Smooth muscle cell (in vitro differentiated cells): ENCODE data around the gene SIAH3. TPM values are rescaled to one million over a fixed set of nuclear protein-coding genes. Genes with fewer than 3 reads are reported as not detected.

Experiments used
- DNase-seq: peaks from one replicate; lab custom pipeline; 2025; ENCODE audit not compliant: unreplicated experiment; lab: John Stamatoyannopoulos, UW
- H2AFZ ChIP-seq: fragments of 200-600 bp; sonication (generic); 2 replicates; pipeline ENCODE4 v1.6.0; 2016; ENCODE audit warnings: antibody characterized with exemption, low read depth, mild to moderate bottlenecking
- H3F3A ChIP-seq: fragments of 200-600 bp; sonication (generic); 2 replicates; pipeline ENCODE4 v1.6.0; 2017; ENCODE audit warnings: antibody characterized with exemption, low read depth
- H3K27ac ChIP-seq: fragments of 200-600 bp; sonication (generic); 2 replicates; pipeline ENCODE4 v1.5.1; 2016; ENCODE audit warnings: low read depth, mild to moderate bottlenecking
- H3K27me3 ChIP-seq: fragments of 200-600 bp; sonication (generic); 2 replicates; pipeline ENCODE4 v1.6.1; 2016; ENCODE audit warnings: low read depth, mild to moderate bottlenecking
- H3K36me3 ChIP-seq: fragments of 200-600 bp; sonication (generic); 2 replicates; pipeline ENCODE4 v1.5.1; 2016; ENCODE audit warnings: low read depth
- H3K4me1 ChIP-seq: fragments of 200-600 bp; sonication (generic); 2 replicates; pipeline ENCODE4 v1.5.1; 2016; ENCODE audit warnings: low read depth
- H3K4me2 ChIP-seq: fragments of 200-600 bp; sonication (generic); 2 replicates; pipeline ENCODE4 v1.6.0; 2016; ENCODE audit warnings: mild to moderate bottlenecking
- H3K4me3 ChIP-seq: fragments of 200-600 bp; sonication (generic); 2 replicates; pipeline ENCODE4 v1.5.1; 2016; ENCODE audit warnings: mild to moderate bottlenecking
- H3K79me2 ChIP-seq: fragments of 200-600 bp; sonication (generic); 2 replicates; pipeline ENCODE4 v1.6.0; 2016; ENCODE audit warnings: low read depth, mild to moderate bottlenecking
- H3K9ac ChIP-seq: fragments of 200-600 bp; sonication (generic); 2 replicates; pipeline ENCODE4 v1.6.0; 2016; ENCODE audit warnings: low read depth
- H3K9me3 ChIP-seq: fragments of 200-600 bp; sonication (generic); replicated peaks from 2 replicates; pipeline ENCODE4 v1.5.1; 2016; ENCODE audit warnings: low read depth
- H4K20me1 ChIP-seq: fragments of 200-600 bp; sonication (generic); 2 replicates; pipeline ENCODE4 v1.6.0; 2016; ENCODE audit warnings: low read depth
- whole genome bisulfite sequencing: methylation state at CpG from one replicate; pipeline ENCODE4 v1.1.7; 2016; ENCODE audit warnings: low lambda C conversion rate; 5-methylcytosine and 5-hydroxymethylcytosine counted together
- polyA plus RNA-seq: library from polyadenylated mRNA; unstranded; fragments of >200 nt; fragmentation: Nextera tagmentation; extraction: Ambion mirVana; gene quantifications from 2 replicates; pipeline ENCODE4 v1.2.1, GENCODE V29; 2016
- total RNA-seq: library from RNA; depleted of rRNA; stranded (reverse); fragments of >200 nt; gene quantifications from 2 replicates; pipeline ENCODE4 v1.2.3, GENCODE V29; 2014
- TF ChIP-seq, protein P1 (sequence below): fragments of 200-600 bp; sonication (generic); IDR thresholded peaks from 2 replicates; pipeline ENCODE4 v1.5.1; 2017; ENCODE audit warnings: borderline replicate concordance, mild to moderate bottlenecking, antibody characterized with exemption; ENCODE audit not compliant: insufficient read depth, poor library complexity, severe bottlenecking

SIAH3 gene
- total and polyA plus RNA-seq, 2 experiments from 2014 or later: not detected

DNA sequence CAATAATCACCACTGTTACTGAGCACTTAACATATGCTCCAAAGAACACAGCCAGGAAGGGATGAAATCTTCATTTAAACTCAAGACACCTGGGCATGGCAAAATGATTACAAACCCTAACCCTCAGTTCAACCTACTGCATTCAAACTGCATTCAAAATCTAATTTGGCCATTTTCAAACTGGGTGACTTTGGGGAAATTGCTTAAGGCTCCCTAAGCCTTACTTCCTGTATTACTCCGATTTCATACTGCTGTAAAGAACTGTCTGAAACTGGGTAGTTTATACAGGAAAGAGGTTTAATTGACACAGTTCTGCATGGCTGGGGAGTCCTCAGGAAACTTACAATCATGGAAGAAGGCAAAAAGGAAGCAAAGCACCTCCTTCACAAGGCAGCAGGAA, 99.0 kb downstream of the SIAH3 start:
- no peaks in the 10 kb centered on the region for H4K20me1 ChIP-seq
- no peaks in the 10 kb centered on the region for H3K36me3 ChIP-seq
- H3K9me3 ChIP-seq: no peaks in the 10 kb centered on the region
- no peak overlapping the region for H2AFZ ChIP-seq
- H3K4me1 ChIP-seq: peaks cover 8% of the 10 kb centered on the region
- TF ChIP-seq, protein P1, sequence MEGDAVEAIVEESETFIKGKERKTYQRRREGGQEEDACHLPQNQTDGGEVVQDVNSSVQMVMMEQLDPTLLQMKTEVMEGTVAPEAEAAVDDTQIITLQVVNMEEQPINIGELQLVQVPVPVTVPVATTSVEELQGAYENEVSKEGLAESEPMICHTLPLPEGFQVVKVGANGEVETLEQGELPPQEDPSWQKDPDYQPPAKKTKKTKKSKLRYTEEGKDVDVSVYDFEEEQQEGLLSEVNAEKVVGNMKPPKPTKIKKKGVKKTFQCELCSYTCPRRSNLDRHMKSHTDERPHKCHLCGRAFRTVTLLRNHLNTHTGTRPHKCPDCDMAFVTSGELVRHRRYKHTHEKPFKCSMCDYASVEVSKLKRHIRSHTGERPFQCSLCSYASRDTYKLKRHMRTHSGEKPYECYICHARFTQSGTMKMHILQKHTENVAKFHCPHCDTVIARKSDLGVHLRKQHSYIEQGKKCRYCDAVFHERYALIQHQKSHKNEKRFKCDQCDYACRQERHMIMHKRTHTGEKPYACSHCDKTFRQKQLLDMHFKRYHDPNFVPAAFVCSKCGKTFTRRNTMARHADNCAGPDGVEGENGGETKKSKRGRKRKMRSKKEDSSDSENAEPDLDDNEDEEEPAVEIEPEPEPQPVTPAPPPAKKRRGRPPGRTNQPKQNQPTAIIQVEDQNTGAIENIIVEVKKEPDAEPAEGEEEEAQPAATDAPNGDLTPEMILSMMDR: no peak
- peaks cover 75% of the 10 kb centered on the region for H3K27me3 ChIP-seq
- no peaks in the 10 kb centered on the region for H3K79me2 ChIP-seq
- H3K4me3 ChIP-seq: no peak overlapping the region
- H3F3A ChIP-seq: peaks cover 10% of the 10 kb centered on the region
- H3K4me2 ChIP-seq: no peak overlapping the region
- H3K27ac ChIP-seq: no peak overlapping the region
- 61% methylated on average over 1 of the region's 1 CpG for WGBS
- no peak for DNase-seq
- no peak overlapping the region for H3K9ac ChIP-seq

DNA sequence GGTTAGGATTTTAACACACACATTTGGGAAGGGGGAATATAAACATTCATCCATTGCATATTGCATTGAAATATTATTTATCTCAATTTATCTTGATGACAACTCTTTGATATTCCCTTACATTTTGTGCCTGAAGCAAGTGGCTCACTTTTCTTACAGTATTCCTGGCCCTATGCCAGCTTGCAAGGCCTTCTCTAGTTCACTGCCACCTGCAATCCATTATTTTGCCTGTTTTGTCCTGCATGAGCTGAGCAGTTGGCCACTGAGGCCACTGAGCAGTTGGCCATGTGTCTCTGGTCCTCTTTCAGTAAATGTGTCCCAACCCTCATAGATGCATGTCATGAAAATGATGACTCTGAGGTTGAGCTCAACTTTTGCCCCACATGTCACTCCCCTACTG, 99.7 kb downstream of the SIAH3 start:
- H3K4me3 ChIP-seq: no peak overlapping the region
- H3F3A ChIP-seq: peaks cover 10% of the 10 kb centered on the region
- no peaks in the 10 kb centered on the region for H3K9me3 ChIP-seq
- H2AFZ ChIP-seq: no peak overlapping the region
- H3K27ac ChIP-seq: no peak overlapping the region
- no peak overlapping the region for H3K4me2 ChIP-seq
- no peak overlapping the region for H3K9ac ChIP-seq
- H3K36me3 ChIP-seq: no peaks in the 10 kb centered on the region
- TF ChIP-seq, protein P1: no peak
- no peaks in the 10 kb centered on the region for H4K20me1 ChIP-seq
- DNase-seq: no peak
- no peaks in the 10 kb centered on the region for H3K79me2 ChIP-seq
- H3K27me3 ChIP-seq: peaks cover 75% of the 10 kb centered on the region
- H3K4me1 ChIP-seq: peaks cover 8% of the 10 kb centered on the region

DNA sequence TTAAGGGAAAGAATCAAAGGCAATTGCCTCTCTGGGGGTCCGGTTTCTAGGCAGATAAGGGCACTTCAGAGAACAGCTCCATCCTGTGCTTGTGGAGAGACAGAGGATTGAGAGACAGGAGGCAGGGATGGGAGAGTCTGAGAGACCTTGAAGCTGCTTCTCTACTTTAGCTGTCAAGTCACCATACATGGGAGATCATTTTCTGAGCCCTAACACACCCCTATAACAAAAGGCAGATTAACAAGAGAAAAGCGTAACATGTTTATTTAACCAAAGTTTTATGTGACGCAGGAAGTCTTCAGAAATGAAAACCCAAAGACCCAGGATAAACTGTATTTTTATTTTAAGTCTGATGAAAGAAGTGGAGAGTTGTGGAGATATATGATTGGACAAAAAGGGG, 101.0 kb downstream of the SIAH3 start:
- H3K27me3 ChIP-seq: peaks cover 74% of the 10 kb centered on the region
- H4K20me1 ChIP-seq: no peaks in the 10 kb centered on the region
- no peak overlapping the region for H3K27ac ChIP-seq
- H3K9me3 ChIP-seq: no peaks in the 10 kb centered on the region
- no peak overlapping the region for H3K4me2 ChIP-seq
- H3K79me2 ChIP-seq: no peaks in the 10 kb centered on the region
- WGBS: 86% methylated on average over 3 of the region's 3 CpGs
- H3K36me3 ChIP-seq: no peaks in the 10 kb centered on the region
- TF ChIP-seq, protein P1: no peak
- no peak overlapping the region for H3K4me3 ChIP-seq
- peaks cover 8% of the 10 kb centered on the region for H3K4me1 ChIP-seq
- no peak overlapping the region for H2AFZ ChIP-seq
- no peak overlapping the region for H3K9ac ChIP-seq
- peaks cover 10% of the 10 kb centered on the region for H3F3A ChIP-seq
- no peak for DNase-seq

DNA sequence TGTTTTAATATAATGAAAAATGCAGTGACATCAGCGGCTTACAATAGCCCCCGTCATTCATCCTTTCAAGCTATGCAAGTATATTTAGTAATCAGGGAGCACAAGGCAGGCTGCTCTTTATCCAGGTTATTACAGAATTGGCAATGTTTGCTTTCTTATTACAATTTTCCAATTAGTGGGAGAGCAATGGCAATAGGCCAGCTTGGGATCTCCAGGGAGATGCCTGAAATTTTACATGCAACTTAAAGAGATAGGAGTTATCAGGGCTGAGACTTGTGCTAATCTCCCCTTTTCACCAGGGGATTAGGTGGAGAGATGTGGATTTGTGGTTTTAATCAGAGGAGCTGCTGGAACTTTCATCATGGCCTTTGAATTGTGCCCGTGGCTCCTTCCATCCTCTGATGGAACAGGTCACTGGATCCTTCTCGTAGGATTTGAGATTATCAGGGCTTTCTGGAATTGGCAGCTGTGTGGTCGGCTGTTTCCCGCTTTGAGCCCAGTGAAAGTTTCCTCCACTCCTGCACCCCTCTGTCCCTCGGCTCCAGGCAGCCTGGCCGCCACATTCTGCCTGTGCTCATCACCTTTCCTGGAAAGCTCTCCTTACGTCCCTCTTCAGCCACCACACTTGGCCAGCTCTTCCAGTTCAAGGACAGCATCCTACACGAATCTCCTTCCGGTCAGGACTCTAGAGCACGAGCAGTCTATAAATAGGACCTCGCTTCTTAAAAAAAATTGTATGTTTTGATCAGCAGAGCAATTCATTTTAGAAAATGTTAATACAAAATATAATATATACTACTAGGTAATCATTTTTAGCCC, 102.4 kb downstream of the SIAH3 start:
- peaks cover 81% of the 10 kb centered on the region for H3K27me3 ChIP-seq
- no peaks in the 10 kb centered on the region for H4K20me1 ChIP-seq
- H3F3A ChIP-seq: peaks cover 10% of the 10 kb centered on the region
- no peaks in the 10 kb centered on the region for H3K36me3 ChIP-seq
- H2AFZ ChIP-seq: no peak overlapping the region
- no peak overlapping the region for H3K9ac ChIP-seq
- H3K4me1 ChIP-seq: peaks cover 8% of the 10 kb centered on the region
- no peak for DNase-seq
- 43% methylated on average over 13 of the region's 13 CpGs for WGBS
- no peaks in the 10 kb centered on the region for H3K9me3 ChIP-seq
- H3K27ac ChIP-seq: no peak overlapping the region
- no peak overlapping the region for H3K4me2 ChIP-seq
- H3K79me2 ChIP-seq: no peaks in the 10 kb centered on the region
- TF ChIP-seq, protein P1: no peak
- H3K4me3 ChIP-seq: no peak overlapping the region
